Suppressor macrophage treated with lipopolysaccharide for 1 hour (primary cell): Measurements from ENCODE around the gene DYSF.
"Not testable (repeated sequence)": the region's sequence is repeated elsewhere in the genome, so short reads cannot be mapped to it uniquely, and the experiment has no call there.

ENCODE experiments used
- DNase-seq, 3 donors: peaks; one replicate each; pipeline ENCODE4 v3.0.0-alpha.2; 2020 to 2022

The DYSF gene

GRCh38 chr2:71473346-71474031 is 20.1 kb downstream of the DYSF start:
- DNase-seq = no peak

- peak; percentile 43 to 79 (median 67) for DNase-seq
Observed at GRCh38 chr2:71474116-71474743, 20.9 kb downstream of the DYSF start.

GRCh38 chr2:71474744-71475397 is 21.5 kb downstream of the DYSF start:
- no peak for DNase-seq

- DNase-seq = no peak
Observed at GRCh38 chr2:71476495-71476894, 23.1 kb downstream of the DYSF start.

- DNase-seq = peak; percentile 61 to 87 (median 76)
Observed at GRCh38 chr2:71477231-71477691, 23.9 kb downstream of the DYSF start.

- no peak for DNase-seq
Observed at GRCh38 chr2:71478806-71479205, 25.4 kb downstream of the DYSF start.

- no peak for DNase-seq
Observed at GRCh38 chr2:71479261-71479660, 25.9 kb downstream of the DYSF start.

- DNase-seq = no peak
Observed at GRCh38 chr2:71481111-71481510, 27.8 kb downstream of the DYSF start.

GRCh38 chr2:71482055-71482454 is 28.7 kb downstream of the DYSF start:
- DNase-seq = no peak

- no peak for DNase-seq
Observed at GRCh38 chr2:71483246-71483645, 29.9 kb downstream of the DYSF start.

GRCh38 chr2:71484354-71484753 is 31.0 kb downstream of the DYSF start:
- DNase-seq = no peak

GRCh38 chr2:71486881-71487640 is 33.7 kb downstream of the DYSF start:
- no peak for DNase-seq

- DNase-seq = not testable (repeated sequence)
Observed at GRCh38 chr2:71491551-71491950, 38.2 kb downstream of the DYSF start.

GRCh38 chr2:71492112-71492511 is 38.8 kb downstream of the DYSF start:
- no peak for DNase-seq

- no peak for DNase-seq
Observed at GRCh38 chr2:71494091-71494490, 40.7 kb downstream of the DYSF start.

- no peak for DNase-seq
Observed at GRCh38 chr2:71494523-71495155, 41.3 kb downstream of the DYSF start.

- no peak for DNase-seq
Observed at GRCh38 chr2:71496156-71496770, 42.9 kb downstream of the DYSF start.

- no peak for DNase-seq
Observed at GRCh38 chr2:71498261-71498701, 44.9 kb downstream of the DYSF start.

GRCh38 chr2:71499691-71500090 is 46.3 kb downstream of the DYSF start:
- DNase-seq = no peak

- peak in 1 of 3 donors; percentile 13 for DNase-seq
Observed at GRCh38 chr2:71500426-71501079, 47.2 kb downstream of the DYSF start.

- DNase-seq = no peak
Observed at GRCh38 chr2:71502941-71503738, 49.8 kb downstream of the DYSF start.
